Neural crest cell (in vitro differentiated cells): Measurements from ENCODE around the gene HAUS3. TPM values are rescaled to one million over a fixed set of nuclear protein-coding genes. Genes with fewer than 3 reads are reported as not detected.

Source experiments
- DNase-seq: peaks from one replicate; pipeline ENCODE4 v3.0.0; 2021; ENCODE audit warnings: low read depth, mixed read lengths, low spot score
- H3K27ac Mint-ChIP-seq: one replicate; pipeline ENCODE4 v1.8.0; 2021; ENCODE audit warnings: mild to moderate bottlenecking, mixed read lengths; ENCODE audit not compliant: unreplicated experiment
- H3K27me3 Mint-ChIP-seq: 2 replicates; pipeline ENCODE4 v1.8.0; 2021; ENCODE audit warnings: low read depth, mild to moderate bottlenecking, mixed read lengths
- H3K36me3 Mint-ChIP-seq: 2 replicates; pipeline ENCODE4 v1.8.0; 2021; ENCODE audit warnings: low read depth, mild to moderate bottlenecking, mixed read lengths
- H3K4me1 Mint-ChIP-seq: 2 replicates; pipeline ENCODE4 v1.8.0; 2021; ENCODE audit warnings: mixed read lengths
- H3K4me3 Mint-ChIP-seq: one replicate; pipeline ENCODE4 v1.8.0; 2021; ENCODE audit warnings: mild to moderate bottlenecking, mixed read lengths
- H3K9me3 Mint-ChIP-seq: 2 replicates; pipeline ENCODE4 v1.8.0; 2021; ENCODE audit warnings: mixed read lengths
- total RNA-seq: library from RNA; stranded (reverse); gene quantifications from 2 replicates; pipeline ENCODE4 v1.2.1, GENCODE V29; 2021
- TF ChIP-seq, protein P1 (sequence below): fragments of 200-600 bp; sonication (generic); conservative IDR thresholded peaks from 2 replicates; pipeline ENCODE4 v1.5.0; 2021; ENCODE audit warnings: antibody characterized with exemption, mild to moderate bottlenecking

Gene HAUS3
- total RNA-seq, 1 donor from 2014 or later = 26.9 TPM

DNA sequence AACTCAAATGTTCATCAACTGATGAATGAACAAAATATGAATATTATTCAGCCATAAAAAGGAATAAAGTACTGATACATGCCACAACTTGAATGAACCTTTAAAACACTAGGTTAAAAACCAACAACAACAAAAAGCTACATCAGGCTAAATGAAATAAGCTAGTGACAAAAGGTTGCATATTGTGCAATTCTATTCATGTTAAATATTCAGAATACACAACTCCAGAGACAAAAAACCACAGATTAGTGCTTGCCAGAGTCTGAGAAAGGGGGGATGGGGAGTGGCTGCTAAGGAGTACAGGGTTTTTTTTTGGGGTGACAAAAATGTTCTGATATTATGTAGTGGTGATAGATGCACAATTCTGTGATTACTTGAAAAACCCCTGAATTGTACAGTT, 58.5 kb downstream of the HAUS3 start:
- Mint-ChIP-seq H3K36me3 (peaks cover 5% of the 10 kb centered on the region), H3K27me3 (no peaks in the 10 kb centered on the region), H3K4me1 (no peaks in the 10 kb centered on the region), H3K9me3 (peaks cover 8% of the 10 kb centered on the region), H3K27ac (no peak overlapping the region), H3K4me3 (no peak overlapping the region)
- DNase-seq = no peak
- TF ChIP-seq, protein P1, sequence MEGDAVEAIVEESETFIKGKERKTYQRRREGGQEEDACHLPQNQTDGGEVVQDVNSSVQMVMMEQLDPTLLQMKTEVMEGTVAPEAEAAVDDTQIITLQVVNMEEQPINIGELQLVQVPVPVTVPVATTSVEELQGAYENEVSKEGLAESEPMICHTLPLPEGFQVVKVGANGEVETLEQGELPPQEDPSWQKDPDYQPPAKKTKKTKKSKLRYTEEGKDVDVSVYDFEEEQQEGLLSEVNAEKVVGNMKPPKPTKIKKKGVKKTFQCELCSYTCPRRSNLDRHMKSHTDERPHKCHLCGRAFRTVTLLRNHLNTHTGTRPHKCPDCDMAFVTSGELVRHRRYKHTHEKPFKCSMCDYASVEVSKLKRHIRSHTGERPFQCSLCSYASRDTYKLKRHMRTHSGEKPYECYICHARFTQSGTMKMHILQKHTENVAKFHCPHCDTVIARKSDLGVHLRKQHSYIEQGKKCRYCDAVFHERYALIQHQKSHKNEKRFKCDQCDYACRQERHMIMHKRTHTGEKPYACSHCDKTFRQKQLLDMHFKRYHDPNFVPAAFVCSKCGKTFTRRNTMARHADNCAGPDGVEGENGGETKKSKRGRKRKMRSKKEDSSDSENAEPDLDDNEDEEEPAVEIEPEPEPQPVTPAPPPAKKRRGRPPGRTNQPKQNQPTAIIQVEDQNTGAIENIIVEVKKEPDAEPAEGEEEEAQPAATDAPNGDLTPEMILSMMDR = no peak

DNA sequence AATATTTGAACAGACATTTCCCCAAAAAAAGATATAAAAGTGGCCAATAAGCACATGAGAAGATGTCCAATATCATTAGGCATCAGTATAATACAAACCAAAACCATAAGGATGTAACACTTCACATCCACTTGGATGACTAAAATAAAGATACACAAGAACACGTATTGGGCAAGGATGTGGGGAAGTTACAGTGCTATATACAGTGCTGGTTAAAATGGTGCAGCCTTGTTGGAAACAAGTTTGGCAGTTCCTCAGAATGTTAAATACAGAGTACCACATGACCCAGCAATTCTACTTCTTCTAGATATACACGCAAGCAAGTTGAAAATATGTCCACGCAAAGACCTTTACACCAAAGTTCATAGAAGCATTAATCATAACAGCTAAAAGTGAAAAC, 58.9 kb downstream of the HAUS3 start:
- H3K27me3 Mint-ChIP-seq = no peaks in the 10 kb centered on the region
- no peak overlapping the region for H3K27ac Mint-ChIP-seq
- TF ChIP-seq, protein P1 = no peak
- peaks cover 5% of the 10 kb centered on the region for H3K36me3 Mint-ChIP-seq
- H3K4me1 Mint-ChIP-seq = no peaks in the 10 kb centered on the region
- no peak for DNase-seq
- peaks cover 8% of the 10 kb centered on the region for H3K9me3 Mint-ChIP-seq
- H3K4me3 Mint-ChIP-seq = no peak overlapping the region

DNA sequence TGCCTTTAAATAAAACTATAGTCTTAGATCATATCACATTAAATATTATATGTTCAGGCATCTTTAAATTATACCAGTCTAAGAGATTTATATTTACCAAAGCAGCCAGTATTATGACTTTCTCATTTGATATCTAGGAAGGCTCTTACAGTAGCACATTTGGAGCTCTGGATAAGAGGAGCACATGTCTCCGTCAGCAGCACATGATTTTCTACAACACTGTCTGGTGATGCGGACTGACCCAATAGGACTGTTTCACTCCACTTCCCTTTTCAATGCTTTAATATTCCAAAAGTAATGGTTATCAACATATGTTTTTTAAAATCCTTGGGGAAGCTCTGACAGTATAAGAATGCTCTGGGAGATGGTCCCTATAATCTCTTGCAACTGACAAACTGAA, 61.5 kb downstream of the HAUS3 start:
- TF ChIP-seq, protein P1 = no peak
- H3K36me3 Mint-ChIP-seq = peaks cover 4% of the 10 kb centered on the region
- H3K4me3 Mint-ChIP-seq = no peak overlapping the region
- DNase-seq = no peak
- no peak overlapping the region for H3K27ac Mint-ChIP-seq
- H3K27me3 Mint-ChIP-seq = no peaks in the 10 kb centered on the region
- peaks cover 6% of the 10 kb centered on the region for H3K9me3 Mint-ChIP-seq
- H3K4me1 Mint-ChIP-seq = no peaks in the 10 kb centered on the region

DNA sequence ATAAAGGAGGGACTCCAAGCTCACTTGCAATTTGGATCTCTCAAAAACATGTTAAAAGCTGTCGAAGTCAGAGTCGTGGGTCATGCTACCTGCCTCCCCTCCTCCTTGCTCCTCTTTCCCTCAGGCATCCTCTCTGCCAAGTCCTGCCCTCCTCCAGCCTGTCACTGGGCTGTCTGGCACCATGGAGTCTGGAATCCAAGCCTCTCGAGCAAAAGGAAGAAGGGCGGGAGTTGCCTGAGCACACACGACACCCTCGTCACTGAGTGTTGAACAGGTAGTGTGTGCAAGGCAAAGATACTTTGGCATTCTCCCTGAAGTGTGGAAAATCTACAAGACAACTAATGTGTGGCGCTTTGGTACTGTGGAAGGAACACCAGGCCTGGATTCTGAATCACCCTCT, 62.2 kb downstream of the HAUS3 start:
- TF ChIP-seq, protein P1 = no peak
- peak overlapping the region; percentile 32 for H3K27ac Mint-ChIP-seq
- peaks cover 4% of the 10 kb centered on the region for H3K36me3 Mint-ChIP-seq
- H3K9me3 Mint-ChIP-seq = peaks cover 6% of the 10 kb centered on the region
- no peak overlapping the region for H3K4me3 Mint-ChIP-seq
- DNase-seq = no peak
- H3K27me3 Mint-ChIP-seq = no peaks in the 10 kb centered on the region
- no peaks in the 10 kb centered on the region for H3K4me1 Mint-ChIP-seq

DNA sequence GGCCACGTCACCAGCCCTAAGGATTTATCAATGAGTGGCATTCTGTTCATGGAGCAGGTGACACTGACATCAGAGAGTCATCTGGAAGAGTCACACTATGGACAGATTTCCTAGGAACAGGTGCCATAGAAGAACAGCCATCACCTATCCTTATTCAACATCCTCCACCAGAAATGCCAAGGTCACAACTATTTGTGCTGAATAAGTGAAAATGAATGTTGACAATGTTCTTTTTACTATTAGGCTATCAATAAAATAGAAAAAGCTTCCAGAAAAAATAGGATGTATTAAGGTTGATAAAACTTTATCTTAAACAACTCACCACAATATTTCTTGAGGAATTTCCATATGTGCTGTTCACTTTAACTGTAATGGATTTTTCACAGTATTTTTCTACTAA, 62.9 kb downstream of the HAUS3 start:
- no peak for DNase-seq
- H3K4me1 Mint-ChIP-seq = no peaks in the 10 kb centered on the region
- peaks cover 4% of the 10 kb centered on the region for H3K36me3 Mint-ChIP-seq
- peaks cover 6% of the 10 kb centered on the region for H3K9me3 Mint-ChIP-seq
- H3K4me3 Mint-ChIP-seq = no peak overlapping the region
- no peak overlapping the region for H3K27ac Mint-ChIP-seq
- H3K27me3 Mint-ChIP-seq = no peaks in the 10 kb centered on the region
- TF ChIP-seq, protein P1 = no peak

Other genes starting within 250 kb of the HAUS3 start
- gene NELFA, start 233.1 kb downstream of the HAUS3 start, total RNA-seq = 54.3 and 55.2 TPM in 2 replicates
- gene NAT8L, start 182.8 kb downstream of the HAUS3 start, total RNA-seq = 18.8 and 19.5 TPM in 2 replicates
- gene POLN, start within 50 bp of the HAUS3 start, total RNA-seq = 4.0 and 5.6 TPM in 2 replicates
- gene MXD4, start 20.0 kb upstream of the HAUS3 start, total RNA-seq = 47.1 and 54.3 TPM in 2 replicates
- gene ZFYVE28, start 176.5 kb upstream of the HAUS3 start, total RNA-seq = 1.2 and 1.4 TPM in 2 replicates
- not detected in 2 replicates for gene CFAP99, start 176.8 kb upstream of the HAUS3 start, total RNA-seq
- gene RNF4, start 227.0 kb upstream of the HAUS3 start, total RNA-seq = 74.2 and 76.4 TPM in 2 replicates